ENCODE data around the gene WDR64.

WDR64 gene

GRCh38 chr1:241716915-241717656 lies 65.0 kb downstream of the WDR64 start:
- H3K4me2 ChIP-seq (ENCODE audit: low read length): no peak overlapping the region
- no peak overlapping the region for H2BK120ac ChIP-seq (ENCODE audit: insufficient read depth, low read length, poor library complexity)
- H3K9ac ChIP-seq (ENCODE audit: low read length): no peak overlapping the region
- H3K27me3 ChIP-seq (ENCODE audit: insufficient read depth, low read length): no peaks in the 10 kb centered on the region
- no peak overlapping the region for H3K4ac ChIP-seq (ENCODE audit: low read depth, low read length)
- no peak overlapping the region for H3K23ac ChIP-seq (ENCODE audit: low read length)
- no peak overlapping the region for H4K8ac ChIP-seq (ENCODE audit: low read depth, low read length)
- H2BK12ac ChIP-seq (ENCODE audit: low read length): no peak overlapping the region
- no CpG with 5 or more reads among the region's 6 CpGs for WGBS (ENCODE audit: extremely low coverage, insufficient coverage, insufficient read length)
- no peak overlapping the region for H2AK5ac ChIP-seq (ENCODE audit: low read length)
- no peak overlapping the region for H2AFZ ChIP-seq (ENCODE audit: insufficient read depth, low read length, poor library complexity)
- peaks cover 0 to 2% of the 10 kb centered on the region in 2 experiments for H3K4me1 ChIP-seq (ENCODE audit: control insufficient read depth in 1 of 2, insufficient read depth in 2 of 2, low read length in 2 of 2)
- H3K79me1 ChIP-seq (ENCODE audit: low read length): no peaks in the 10 kb centered on the region
- H3K14ac ChIP-seq (ENCODE audit: low read length): no peak overlapping the region
- no peak overlapping the region for H4K12ac ChIP-seq (ENCODE audit: low read depth, low read length)
- H3K18ac ChIP-seq (ENCODE audit: low read length): no peak overlapping the region
- DNase-seq: no peak
- no peak overlapping the region for H3K27ac ChIP-seq (ENCODE audit: low read depth, low read length)
- no peak overlapping the region for H4K91ac ChIP-seq (ENCODE audit: low read depth, low read length)
- H3K9me3 ChIP-seq (ENCODE audit: insufficient read depth, low read depth, low read length): no peaks in the 10 kb centered on the region
- no peaks in the 10 kb centered on the region for H3K36me3 ChIP-seq (ENCODE audit: control insufficient read depth in 1 of 2, insufficient read depth in 2 of 2, low read length in 2 of 2)
- H3K79me2 ChIP-seq (ENCODE audit: control insufficient read depth, insufficient read depth, low read length, poor library complexity): no peaks in the 10 kb centered on the region
- no peak overlapping the region for H2BK5ac ChIP-seq (ENCODE audit: low read depth, low read length, poor library complexity)
- no peak overlapping the region for H3K4me3 ChIP-seq (ENCODE audit: low read depth, low read length)

DNA sequence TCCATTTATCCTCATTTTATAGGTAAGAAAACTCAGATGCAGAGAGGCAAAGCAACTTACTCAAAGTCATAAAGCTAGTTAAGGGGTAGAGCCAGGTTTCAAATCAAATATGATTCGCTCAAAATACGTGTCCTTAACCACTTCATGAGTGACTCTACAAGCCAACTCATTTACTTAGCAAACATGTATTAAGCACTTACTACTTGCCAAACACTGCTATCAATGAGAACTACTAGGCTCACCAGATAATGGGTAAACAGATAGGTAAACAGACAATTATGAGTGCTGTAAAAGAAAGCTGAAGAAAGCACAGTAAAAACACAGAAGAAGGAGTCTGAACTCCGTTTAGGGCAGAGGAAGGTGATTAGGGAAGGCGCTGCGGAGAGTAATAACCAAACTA lies 65.9 kb downstream of the WDR64 start:
- Histone ChIP-seq H2BK120ac (ENCODE audit: insufficient read depth, low read length, poor library complexity) (no peak overlapping the region), H4K8ac (ENCODE audit: low read depth, low read length) (no peak overlapping the region), H4K91ac (ENCODE audit: low read depth, low read length) (no peak overlapping the region), H3K4ac (ENCODE audit: low read depth, low read length) (no peak overlapping the region), H3K9ac (ENCODE audit: low read length) (no peak overlapping the region), H2AK5ac (ENCODE audit: low read length) (no peak overlapping the region), H3K18ac (ENCODE audit: low read length) (no peak overlapping the region), H3K23ac (ENCODE audit: low read length) (no peak overlapping the region), H3K4me2 (ENCODE audit: low read length) (no peak overlapping the region), H2BK12ac (ENCODE audit: low read length) (no peak overlapping the region), H3K14ac (ENCODE audit: low read length) (no peak overlapping the region), H3K27ac (ENCODE audit: low read depth, low read length) (no peak overlapping the region), H3K4me3 (ENCODE audit: low read depth, low read length) (no peak overlapping the region), H3K79me1 (ENCODE audit: low read length) (no peaks in the 10 kb centered on the region), H2BK5ac (ENCODE audit: low read depth, low read length, poor library complexity) (no peak overlapping the region), H3K36me3 (ENCODE audit: control insufficient read depth in 1 of 2, insufficient read depth in 2 of 2, low read length in 2 of 2) (no peaks in the 10 kb centered on the region), H4K12ac (ENCODE audit: low read depth, low read length) (no peak overlapping the region), H3K27me3 (ENCODE audit: insufficient read depth, low read length) (no peaks in the 10 kb centered on the region), H2AFZ (ENCODE audit: insufficient read depth, low read length, poor library complexity) (no peak overlapping the region), H3K9me3 (ENCODE audit: insufficient read depth, low read depth, low read length) (no peaks in the 10 kb centered on the region), H3K4me1 (ENCODE audit: control insufficient read depth in 1 of 2, insufficient read depth in 2 of 2, low read length in 2 of 2) (peaks cover 0 to 2% of the 10 kb centered on the region in 2 experiments), H3K79me2 (ENCODE audit: control insufficient read depth, insufficient read depth, low read length, poor library complexity) (no peaks in the 10 kb centered on the region)
- WGBS (ENCODE audit: extremely low coverage, insufficient coverage, insufficient read length): no CpG with 5 or more reads among the region's 5 CpGs
- no peak for DNase-seq

DNA sequence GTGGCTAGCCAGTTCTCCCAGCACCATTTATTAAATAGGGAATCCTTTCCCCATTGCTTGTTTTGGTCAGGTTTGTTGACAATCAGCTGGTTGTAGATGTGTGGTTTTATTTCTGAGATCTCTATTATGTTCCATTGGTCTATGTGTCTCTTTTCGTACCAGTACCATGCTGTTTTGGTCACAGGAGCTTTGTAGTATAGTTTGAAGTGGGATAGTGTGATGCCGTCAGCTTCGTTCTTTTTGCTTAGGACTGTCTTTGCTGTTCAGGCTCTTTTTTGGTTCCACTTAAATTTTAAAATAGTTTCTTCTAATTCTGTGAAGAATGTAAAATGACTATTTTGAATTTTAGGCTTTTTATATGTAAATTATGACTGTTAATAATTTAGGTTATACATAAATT lies 68.9 kb downstream of the WDR64 start:
- no peak overlapping the region for H3K27ac ChIP-seq (ENCODE audit: low read depth, low read length)
- no peak overlapping the region for H2BK5ac ChIP-seq (ENCODE audit: low read depth, low read length, poor library complexity)
- no CpG with 5 or more reads among the region's 3 CpGs for WGBS (ENCODE audit: extremely low coverage, insufficient coverage, insufficient read length)
- no peak overlapping the region for H3K4ac ChIP-seq (ENCODE audit: low read depth, low read length)
- no peak overlapping the region for H3K14ac ChIP-seq (ENCODE audit: low read length)
- H3K36me3 ChIP-seq (ENCODE audit: control insufficient read depth in 1 of 2, insufficient read depth in 2 of 2, low read length in 2 of 2): no peaks in the 10 kb centered on the region
- no peak overlapping the region for H4K8ac ChIP-seq (ENCODE audit: low read depth, low read length)
- H3K79me1 ChIP-seq (ENCODE audit: low read length): no peaks in the 10 kb centered on the region
- H2BK120ac ChIP-seq (ENCODE audit: insufficient read depth, low read length, poor library complexity): no peak overlapping the region
- H3K27me3 ChIP-seq (ENCODE audit: insufficient read depth, low read length): no peaks in the 10 kb centered on the region
- no peak overlapping the region for H3K4me3 ChIP-seq (ENCODE audit: low read depth, low read length)
- DNase-seq: no peak
- H3K9ac ChIP-seq (ENCODE audit: low read length): no peak overlapping the region
- H3K4me2 ChIP-seq (ENCODE audit: low read length): no peak overlapping the region
- H3K18ac ChIP-seq (ENCODE audit: low read length): no peak overlapping the region
- no peak overlapping the region for H4K91ac ChIP-seq (ENCODE audit: low read depth, low read length)
- H2AK5ac ChIP-seq (ENCODE audit: low read length): no peak overlapping the region
- H2BK12ac ChIP-seq (ENCODE audit: low read length): no peak overlapping the region
- H2AFZ ChIP-seq (ENCODE audit: insufficient read depth, low read length, poor library complexity): no peak overlapping the region
- no peaks in the 10 kb centered on the region for H3K9me3 ChIP-seq (ENCODE audit: insufficient read depth, low read depth, low read length)
- no peaks in the 10 kb centered on the region for H3K79me2 ChIP-seq (ENCODE audit: control insufficient read depth, insufficient read depth, low read length, poor library complexity)
- peaks cover 0 to 2% of the 10 kb centered on the region in 2 experiments for H3K4me1 ChIP-seq (ENCODE audit: control insufficient read depth in 1 of 2, insufficient read depth in 2 of 2, low read length in 2 of 2)
- no peak overlapping the region for H4K12ac ChIP-seq (ENCODE audit: low read depth, low read length)
- H3K23ac ChIP-seq (ENCODE audit: low read length): no peak overlapping the region

- no peak overlapping the region for H4K91ac ChIP-seq (ENCODE audit: low read depth, low read length)
- no peak overlapping the region for H4K8ac ChIP-seq (ENCODE audit: low read depth, low read length)
- H3K79me2 ChIP-seq (ENCODE audit: control insufficient read depth, insufficient read depth, low read length, poor library complexity): no peaks in the 10 kb centered on the region
- no peak overlapping the region for H2BK120ac ChIP-seq (ENCODE audit: insufficient read depth, low read length, poor library complexity)
- no peak overlapping the region for H3K23ac ChIP-seq (ENCODE audit: low read length)
- no peak overlapping the region for H3K4ac ChIP-seq (ENCODE audit: low read depth, low read length)
- H2BK12ac ChIP-seq (ENCODE audit: low read length): no peak overlapping the region
- H3K36me3 ChIP-seq (ENCODE audit: control insufficient read depth in 1 of 2, insufficient read depth in 2 of 2, low read length in 2 of 2): no peaks in the 10 kb centered on the region
- H2AFZ ChIP-seq (ENCODE audit: insufficient read depth, low read length, poor library complexity): no peak overlapping the region
- H3K14ac ChIP-seq (ENCODE audit: low read length): no peak overlapping the region
- no peak overlapping the region for H3K4me3 ChIP-seq (ENCODE audit: low read depth, low read length)
- no peak overlapping the region for H3K18ac ChIP-seq (ENCODE audit: low read length)
- no peak overlapping the region for H2BK5ac ChIP-seq (ENCODE audit: low read depth, low read length, poor library complexity)
- no peaks in the 10 kb centered on the region for H3K27me3 ChIP-seq (ENCODE audit: insufficient read depth, low read length)
- WGBS (ENCODE audit: extremely low coverage, insufficient coverage, insufficient read length): no CpG with 5 or more reads among the region's 4 CpGs
- no peak overlapping the region for H3K9ac ChIP-seq (ENCODE audit: low read length)
- H3K4me1 ChIP-seq (ENCODE audit: control insufficient read depth in 1 of 2, insufficient read depth in 2 of 2, low read length in 2 of 2): no peaks in the 10 kb centered on the region
- no peak overlapping the region for H3K4me2 ChIP-seq (ENCODE audit: low read length)
- no peaks in the 10 kb centered on the region for H3K79me1 ChIP-seq (ENCODE audit: low read length)
- no peak for DNase-seq
- no peak overlapping the region for H3K27ac ChIP-seq (ENCODE audit: low read depth, low read length)
- H4K12ac ChIP-seq (ENCODE audit: low read depth, low read length): no peak overlapping the region
- H3K9me3 ChIP-seq (ENCODE audit: insufficient read depth, low read depth, low read length): no peaks in the 10 kb centered on the region
- H2AK5ac ChIP-seq (ENCODE audit: low read length): no peak overlapping the region
Observed at GRCh38 chr1:241722947-241723346, 70.9 kb downstream of the WDR64 start.

Measured in trophoblast cell (in vitro differentiated cells and primary cell).